Body of pancreas (tissue), 4 donors: Measurements from ENCODE around the gene NUMA1. TPM values are rescaled to one million over a fixed set of nuclear protein-coding genes. Genes with fewer than 3 reads are reported as not detected.

ENCODE experiments used
- ATAC-seq: fragments of 150-250 bp; one replicate; pipeline ENCODE4 v1.9.1; 2016
- DNase-seq, 4 donors: peaks; one replicate each; pipeline ENCODE4 v3.0.0-alpha.2; 2019
- H3K27ac ChIP-seq, 4 donors: fragments of 200-600 bp; sonication (generic); 1 replicate in 3 of 4; 2 replicates in 1 of 4; pipeline versions ENCODE4 v1.5.1 to v1.6.1; 2016 to 2019; ENCODE audit warnings: mild to moderate bottlenecking in 1 of 4, mixed read lengths in 1 of 4, moderate library complexity in 1 of 4
- H3K27me3 ChIP-seq, 2 donors: fragments of 200-600 bp; sonication (generic); one replicate each; pipeline ENCODE4 v1.6.0; 2016; ENCODE audit warnings: mild to moderate bottlenecking in 1 of 2
- H3K36me3 ChIP-seq, 2 donors: fragments of 200-600 bp; sonication (generic); replicated peaks in 1 of 2; 2 replicates each; pipeline ENCODE4 v1.5.1; 2016; ENCODE audit warnings: low read depth in 2 of 2; ENCODE audit not compliant: insufficient read depth in 1 of 2
- H3K4me1 ChIP-seq: fragments of 200-600 bp; sonication (generic); one replicate; pipeline ENCODE4 v1.6.0; 2016
- H3K4me3 ChIP-seq, 2 donors: fragments of 200-600 bp; sonication (generic); 1 replicate in 1 of 2; 2 replicates in 1 of 2; pipeline ENCODE4 v1.5.1; 2016 to 2019
- H3K9me3 ChIP-seq, 3 donors: fragments of 200-600 bp; sonication (generic); 1 replicate in 2 of 3; 2 replicates in 1 of 3; pipeline ENCODE4 v1.5.1; 2016
- CTCF ChIP-seq, 7 experiments: fragments of 450-650 bp in 4 of 7; fragments of 200-600 bp in 3 of 7; sonication (generic) in 3 of 7; IDR thresholded peaks; one replicate each; pipeline ENCODE4 v1.5.1; 2016 to 2019; ENCODE audit warnings: antibody characterized with exemption in 7 of 7
- POLR2A ChIP-seq, 3 donors: fragments of 450-650 bp; IDR thresholded peaks; one replicate each; pipeline ENCODE4 v1.6.1; 2016; ENCODE audit warnings: antibody characterized with exemption in 3 of 3, mild to moderate bottlenecking in 2 of 3
- WGBS, 2 donors: methylation state at CpG; one replicate each; pipeline ENCODE4 v1.1.5; 2017; 5-methylcytosine and 5-hydroxymethylcytosine counted together
- intact Hi-C: fragments of 100-400 bp; cut with DNase I; formaldehyde crosslinking; loops from one replicate; pipeline ENCODE4 v1.15.1; 2023
- total RNA-seq, 2 donors: library from RNA; depleted of rRNA; stranded (reverse); fragments of >200 nt; gene quantifications; one replicate each; pipeline ENCODE4 v1.1.0, GENCODE V29; 2016

NUMA1 gene
- total RNA-seq, 2 donors from 2014 or later = 173 to 191 TPM

- Histone ChIP-seq H3K36me3 (peaks cover 14 to 15% of the 10 kb centered on the region in 2 donors), H3K27ac (peak overlapping the region; percentile 84 to 95 (median 88)), H3K4me1 (peaks cover 27% of the 10 kb centered on the region), H3K4me3 (peak overlapping the region; percentile 37 to 80), H3K27me3 (no peaks in the 10 kb centered on the region), H3K9me3 (no peaks in the 10 kb centered on the region)
- WGBS, 2 donors = 1% methylated on average over 9 of the region's 9 CpGs
- ATAC-seq (no peak), DNase-seq (no peak)
- TF ChIP-seq CTCF (IDR thresholded peaks at IDR 0.05) (no peak), POLR2A (IDR thresholded peaks at IDR 0.05) (no peak)
- intact Hi-C loops = no loop called here
These were observed 22.2 kb upstream of the NUMA1 start for GRCh38 chr11:72102631-72102945.

DNA sequence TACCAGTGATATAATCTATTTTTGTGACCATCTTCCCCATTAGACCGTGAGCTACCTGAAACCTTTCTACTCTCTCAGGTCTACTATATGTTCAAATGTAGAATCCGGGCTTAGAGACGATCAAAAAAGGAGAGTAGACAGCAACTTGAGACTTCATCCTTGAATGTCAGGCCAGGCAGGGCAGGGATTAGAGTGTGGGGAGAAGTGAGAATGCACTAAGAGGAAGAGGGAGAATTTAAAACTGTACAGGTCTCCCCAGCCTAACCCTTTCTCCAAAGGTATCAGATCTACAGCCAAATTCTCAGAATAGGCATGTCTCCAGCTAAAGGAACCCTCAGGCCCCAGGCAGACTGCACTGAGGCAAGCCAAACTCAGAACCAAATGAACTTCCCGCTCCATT, 21.8 kb upstream of the NUMA1 start:
- H3K27ac ChIP-seq = peak overlapping the region in 3 of 4 donors; percentile 84 to 95 (median 89)
- H3K27me3 ChIP-seq = no peaks in the 10 kb centered on the region
- peaks cover 14 to 18% of the 10 kb centered on the region in 2 donors for H3K36me3 ChIP-seq
- 29 to 36% methylated on average over 4 of the region's 4 CpGs for WGBS, 2 donors
- TF ChIP-seq CTCF (IDR thresholded peaks at IDR 0.05) (no peak), POLR2A (IDR thresholded peaks at IDR 0.05) (no peak)
- ATAC-seq (no peak), DNase-seq (no peak)
- peak overlapping the region; percentile 37 to 80 for H3K4me3 ChIP-seq
- H3K4me1 ChIP-seq = peaks cover 27% of the 10 kb centered on the region
- intact Hi-C loops = no loop called here
- no peaks in the 10 kb centered on the region for H3K9me3 ChIP-seq

GRCh38 chr11:72100462-72100861, 20.1 kb upstream of the NUMA1 start:
- H3K4me3 ChIP-seq = no peak overlapping the region
- intact Hi-C loops = no loop called here
- ATAC-seq = no peak
- peaks cover 27% of the 10 kb centered on the region for H3K4me1 ChIP-seq
- H3K36me3 ChIP-seq = peaks cover 14 to 18% of the 10 kb centered on the region in 2 donors
- no peaks in the 10 kb centered on the region for H3K27me3 ChIP-seq
- no peak for DNase-seq
- no peaks in the 10 kb centered on the region for H3K9me3 ChIP-seq
- TF ChIP-seq CTCF (IDR thresholded peaks at IDR 0.05) (no peak), POLR2A (IDR thresholded peaks at IDR 0.05) (no peak)
- whole genome bisulfite sequencing, 2 donors = 80 to 87% methylated on average over 1 of the region's 1 CpG
- no peak overlapping the region for H3K27ac ChIP-seq

GRCh38 chr11:72100009-72100408, 19.7 kb upstream of the NUMA1 start:
- no peak for TF ChIP-seq CTCF (IDR thresholded peaks at IDR 0.05)
- no peak for TF ChIP-seq POLR2A (IDR thresholded peaks at IDR 0.05)
- Histone ChIP-seq H3K27me3 (no peaks in the 10 kb centered on the region), H3K36me3 (peaks cover 14 to 18% of the 10 kb centered on the region in 2 donors), H3K27ac (no peak overlapping the region), H3K4me1 (peaks cover 27% of the 10 kb centered on the region), H3K9me3 (no peaks in the 10 kb centered on the region), H3K4me3 (no peak overlapping the region)
- 58 to 75% methylated on average over 3 of the region's 3 CpGs for WGBS, 2 donors
- DNase-seq = no peak
- ATAC-seq = no peak
- intact Hi-C loops = no loop called here

- peaks cover 14 to 22% of the 10 kb centered on the region in 2 donors for H3K36me3 ChIP-seq
- ATAC-seq (no peak), DNase-seq (no peak)
- 94 to 100% methylated on average over 2 to 3 of the region's 3 CpGs for WGBS, 2 donors
- no peak overlapping the region for H3K4me3 ChIP-seq
- H3K9me3 ChIP-seq = no peaks in the 10 kb centered on the region
- intact Hi-C loops = no loop called here
- no peaks in the 10 kb centered on the region for H3K27me3 ChIP-seq
- H3K27ac ChIP-seq = no peak overlapping the region
- H3K4me1 ChIP-seq = peaks cover 24% of the 10 kb centered on the region
- TF ChIP-seq CTCF (IDR thresholded peaks at IDR 0.05) (no peak), POLR2A (IDR thresholded peaks at IDR 0.05) (no peak)
These were observed 18.4 kb upstream of the NUMA1 start for GRCh38 chr11:72098741-72099140.
